ENCODE results near the gene CCDC171. TPM values are rescaled to one million over a fixed set of nuclear protein-coding genes. Genes with fewer than 3 reads are reported as not detected.
"Not testable (repeated sequence)": the region's sequence is repeated elsewhere in the genome, so short reads cannot be mapped to it uniquely, and the experiment has no call there.

CCDC171 gene
- total RNA-seq, 1 donor from 2014 or later: 3.3 TPM

DNA sequence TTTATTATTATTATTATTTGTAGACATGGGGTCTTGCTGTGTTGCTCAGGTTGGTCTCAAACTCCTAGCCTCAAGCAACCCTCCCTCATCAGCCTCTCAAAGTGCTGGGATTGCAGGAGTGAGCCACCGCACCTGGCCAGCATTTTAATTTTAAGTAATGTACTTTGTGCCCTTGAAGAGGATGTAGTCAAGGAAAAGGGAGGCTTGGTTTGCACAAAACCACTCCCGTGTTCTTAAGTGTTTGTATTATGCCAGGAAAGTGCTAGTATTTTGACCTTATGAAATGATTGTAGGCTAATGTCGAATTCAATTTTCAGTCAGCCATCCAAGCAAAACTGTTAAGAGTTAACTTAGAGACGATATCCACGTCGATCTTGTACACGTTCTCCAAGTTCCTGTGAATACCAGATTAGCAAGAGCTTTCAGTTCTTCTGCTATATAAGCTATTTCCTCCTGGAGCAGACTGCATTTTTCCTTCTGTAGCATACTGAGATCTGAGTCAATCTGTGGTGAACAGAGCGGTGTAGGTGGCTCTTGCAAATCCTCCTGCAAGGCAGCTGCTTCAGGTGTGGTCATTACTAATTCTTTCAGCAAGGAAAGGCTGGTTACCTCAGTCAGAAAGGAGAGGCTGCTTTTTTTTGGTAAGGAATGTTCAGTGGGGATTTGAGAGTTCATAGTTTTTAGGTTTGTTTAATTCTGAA, 23.7 kb downstream of the CCDC171 start:
- TF ChIP-seq, protein P1, sequence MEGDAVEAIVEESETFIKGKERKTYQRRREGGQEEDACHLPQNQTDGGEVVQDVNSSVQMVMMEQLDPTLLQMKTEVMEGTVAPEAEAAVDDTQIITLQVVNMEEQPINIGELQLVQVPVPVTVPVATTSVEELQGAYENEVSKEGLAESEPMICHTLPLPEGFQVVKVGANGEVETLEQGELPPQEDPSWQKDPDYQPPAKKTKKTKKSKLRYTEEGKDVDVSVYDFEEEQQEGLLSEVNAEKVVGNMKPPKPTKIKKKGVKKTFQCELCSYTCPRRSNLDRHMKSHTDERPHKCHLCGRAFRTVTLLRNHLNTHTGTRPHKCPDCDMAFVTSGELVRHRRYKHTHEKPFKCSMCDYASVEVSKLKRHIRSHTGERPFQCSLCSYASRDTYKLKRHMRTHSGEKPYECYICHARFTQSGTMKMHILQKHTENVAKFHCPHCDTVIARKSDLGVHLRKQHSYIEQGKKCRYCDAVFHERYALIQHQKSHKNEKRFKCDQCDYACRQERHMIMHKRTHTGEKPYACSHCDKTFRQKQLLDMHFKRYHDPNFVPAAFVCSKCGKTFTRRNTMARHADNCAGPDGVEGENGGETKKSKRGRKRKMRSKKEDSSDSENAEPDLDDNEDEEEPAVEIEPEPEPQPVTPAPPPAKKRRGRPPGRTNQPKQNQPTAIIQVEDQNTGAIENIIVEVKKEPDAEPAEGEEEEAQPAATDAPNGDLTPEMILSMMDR (IDR thresholded peaks at IDR 0.05; ENCODE audit: insufficient read depth, low read length, poor library complexity, severe bottlenecking): no peak
- no peak overlapping the region for H3K4me3 ChIP-seq (ENCODE audit: low read depth, low read length)
- no peak for DNase-seq (ENCODE audit: low read depth)
- H3K36me3 ChIP-seq (ENCODE audit: control insufficient read depth, insufficient read depth, low read length): no peaks in the 10 kb centered on the region
- no peaks in the 10 kb centered on the region for H3K27me3 ChIP-seq (ENCODE audit: control insufficient read depth, insufficient read depth, low read length)

DNA sequence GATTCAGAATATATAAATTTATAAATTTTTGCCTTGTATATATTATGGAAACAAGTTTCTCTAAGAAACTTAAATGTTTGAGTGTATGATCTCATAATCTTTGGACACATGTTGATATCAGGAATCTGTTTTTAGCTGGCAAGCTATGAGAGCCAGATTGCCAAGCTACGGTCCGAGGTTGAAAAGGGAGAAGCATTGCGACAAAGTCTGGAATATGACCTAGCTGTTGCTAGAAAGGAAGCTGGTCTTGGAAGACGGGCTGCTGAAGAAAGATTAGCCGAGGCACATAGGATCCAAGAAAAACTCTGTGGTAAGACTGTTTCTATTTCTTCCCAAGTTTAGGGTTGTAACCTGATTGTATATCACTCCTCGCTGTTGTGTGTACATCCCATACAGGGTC, 25.9 kb downstream of the CCDC171 start:
- TF ChIP-seq, protein P1 (IDR thresholded peaks at IDR 0.05; ENCODE audit: insufficient read depth, low read length, poor library complexity, severe bottlenecking): no peak
- Histone ChIP-seq H3K36me3 (ENCODE audit: control insufficient read depth, insufficient read depth, low read length) (no peaks in the 10 kb centered on the region), H3K4me3 (ENCODE audit: low read depth, low read length) (no peak overlapping the region), H3K27me3 (ENCODE audit: control insufficient read depth, insufficient read depth, low read length) (no peaks in the 10 kb centered on the region)
- DNase-seq (ENCODE audit: low read depth): no peak

DNA sequence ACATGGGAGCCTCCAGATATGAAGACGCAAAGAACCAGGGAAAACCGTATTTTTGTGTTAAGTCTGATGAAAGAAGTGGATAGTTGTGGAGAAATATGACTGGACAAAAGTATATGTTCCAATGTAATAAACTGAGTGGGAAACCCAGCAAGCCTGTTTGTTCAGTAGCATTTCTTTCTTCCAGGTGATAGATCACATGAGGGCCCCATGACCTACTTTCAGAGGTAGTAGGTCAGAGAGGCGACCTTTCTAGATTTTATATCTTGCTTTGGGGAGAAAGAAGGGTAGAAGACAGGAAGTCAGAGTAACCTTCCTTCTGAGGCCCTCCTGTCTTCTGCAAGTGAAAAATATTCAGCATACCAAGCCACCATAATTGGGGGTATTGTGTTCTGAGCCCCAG, 31.5 kb downstream of the CCDC171 start:
- Histone ChIP-seq H3K27me3 (ENCODE audit: control insufficient read depth, insufficient read depth, low read length) (no peaks in the 10 kb centered on the region), H3K36me3 (ENCODE audit: control insufficient read depth, insufficient read depth, low read length) (no peaks in the 10 kb centered on the region), H3K4me3 (ENCODE audit: low read depth, low read length) (no peak overlapping the region)
- TF ChIP-seq, protein P1 (IDR thresholded peaks at IDR 0.05; ENCODE audit: insufficient read depth, low read length, poor library complexity, severe bottlenecking): no peak
- no peak for DNase-seq (ENCODE audit: low read depth)

DNA sequence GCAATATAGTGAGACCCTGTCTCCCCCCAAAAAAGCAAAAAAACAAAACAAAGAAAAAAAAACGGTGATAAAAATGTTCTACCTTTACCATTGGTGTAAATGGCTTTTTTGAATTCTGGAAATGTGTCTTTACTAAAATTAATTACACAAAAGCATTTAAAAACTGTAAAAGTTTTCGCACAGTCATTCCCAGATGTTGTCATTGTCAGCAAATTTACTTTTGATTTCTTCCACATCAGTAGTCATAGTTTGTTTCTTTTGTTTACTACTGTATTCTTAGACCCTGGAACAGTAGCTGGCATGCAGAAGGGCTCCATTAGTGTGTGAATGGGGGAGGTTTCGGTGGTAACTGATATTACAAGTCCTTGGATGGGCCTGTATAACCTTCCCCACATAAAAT, 39.5 kb downstream of the CCDC171 start:
- DNase-seq (ENCODE audit: low read depth): no peak
- Histone ChIP-seq H3K36me3 (ENCODE audit: control insufficient read depth, insufficient read depth, low read length) (no peaks in the 10 kb centered on the region), H3K4me3 (ENCODE audit: low read depth, low read length) (no peak overlapping the region), H3K27me3 (ENCODE audit: control insufficient read depth, insufficient read depth, low read length) (no peaks in the 10 kb centered on the region)
- TF ChIP-seq, protein P1 (IDR thresholded peaks at IDR 0.05; ENCODE audit: insufficient read depth, low read length, poor library complexity, severe bottlenecking): no peak

DNA sequence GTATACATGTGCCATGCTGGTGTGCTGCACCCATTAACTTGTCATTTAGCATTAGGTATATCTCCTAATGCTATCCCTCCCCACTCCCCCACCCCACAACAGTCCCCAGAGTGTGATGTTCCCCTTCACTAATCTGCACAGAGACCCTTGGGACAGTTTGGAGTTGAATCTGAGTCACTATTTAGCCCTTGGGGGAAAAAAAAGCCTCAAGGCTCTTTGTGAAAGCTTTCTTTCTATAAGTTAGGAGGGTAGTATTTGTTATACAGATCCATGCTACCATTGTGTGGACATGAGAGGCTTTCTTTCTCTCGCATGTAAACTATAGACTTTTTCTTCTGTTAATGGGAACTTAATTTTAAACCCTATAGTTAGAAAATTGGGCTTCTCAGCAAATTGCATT, 40.1 kb downstream of the CCDC171 start:
- H3K27me3 ChIP-seq (ENCODE audit: control insufficient read depth, insufficient read depth, low read length); H3K36me3 ChIP-seq (ENCODE audit: control insufficient read depth, insufficient read depth, low read length); DNase-seq (ENCODE audit: low read depth); H3K4me3 ChIP-seq (ENCODE audit: low read depth, low read length): not testable (repeated sequence)

DNA sequence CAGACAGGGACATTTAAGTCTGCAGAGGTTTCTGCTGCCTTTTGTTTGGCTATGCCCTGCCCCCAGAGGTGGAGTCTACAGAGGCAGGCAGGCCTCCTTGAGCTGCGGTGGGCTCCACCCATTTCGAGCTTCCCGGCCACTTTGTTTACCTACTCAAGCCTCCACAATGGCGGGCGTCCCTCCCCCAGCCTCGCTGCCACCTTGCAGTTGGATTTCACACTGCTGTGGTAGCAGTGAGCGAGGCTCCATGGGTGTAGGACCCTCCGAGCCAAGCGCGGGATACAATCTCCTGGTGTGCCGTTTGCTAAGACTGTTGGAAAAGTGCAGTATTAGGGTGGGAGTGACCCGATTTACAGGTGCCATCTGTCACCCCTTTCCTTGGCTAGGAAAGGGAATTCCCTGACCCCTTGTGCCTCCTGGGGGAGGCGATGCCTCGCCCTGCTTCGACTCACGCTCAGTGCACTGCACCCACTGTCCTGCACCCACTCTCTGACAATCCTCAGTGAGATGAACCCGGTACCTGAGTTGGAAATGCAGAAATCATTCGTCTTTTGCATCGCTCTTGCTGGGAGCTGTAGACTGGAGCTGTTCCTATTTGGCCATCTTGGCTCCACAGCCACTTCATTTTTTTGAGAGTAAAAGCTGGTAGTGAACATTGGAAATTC, 48.0 kb downstream of the CCDC171 start:
- H3K4me3 ChIP-seq (ENCODE audit: low read depth, low read length); DNase-seq (ENCODE audit: low read depth); H3K36me3 ChIP-seq (ENCODE audit: control insufficient read depth, insufficient read depth, low read length); H3K27me3 ChIP-seq (ENCODE audit: control insufficient read depth, insufficient read depth, low read length): not testable (repeated sequence)
